Measurements from ENCODE around the gene NCS1.

- no peak for TF ChIP-seq POLR2AphosphoS5 (IDR thresholded peaks at IDR 0.05; ENCODE audit: low read depth, low read length)
- no peak for TF ChIP-seq POLR2A (IDR thresholded peaks at IDR 0.05; ENCODE audit: low read depth, low read length)
- no peak for TF ChIP-seq TAF1 (IDR thresholded peaks at IDR 0.05; ENCODE audit: borderline replicate concordance, low read depth, low read length)
These were observed 69.0 kb downstream of the NCS1 start for GRCh38 chr9:130241198-130241535.

All from GM12892 (cell line).